Stomach (tissue), 19 donors: Measurements from ENCODE around the gene STARD8. TPM values are rescaled to one million over a fixed set of nuclear protein-coding genes. Genes with fewer than 3 reads are reported as not detected.
"Not testable (repeated sequence)": the region's sequence is repeated elsewhere in the genome, so short reads cannot be mapped to it uniquely, and the experiment has no call there.

Experiments used
- DNase-seq, 2 donors: peaks; one replicate each; pipeline versions ENCODE4 v3.0.0 to v3.0.0-alpha.2; 2013 to 2019
- H3K27ac ChIP-seq, 5 donors: fragments of 200-600 bp in 4 of 5; sonication (generic) in 4 of 5; one replicate each; pipeline ENCODE4 v1.5.1; 2013 to 2019; ENCODE audit warnings: mild to moderate bottlenecking in 1 of 5, moderate library complexity in 1 of 5
- H3K27me3 ChIP-seq, 3 donors: fragments of 200-600 bp; sonication (generic); one replicate each; pipeline ENCODE4 v1.5.1; 2017 to 2019; ENCODE audit warnings: mixed run types in 1 of 3
- H3K36me3 ChIP-seq, 4 donors: fragments of 200-600 bp; sonication (generic); 1 replicate in 3 of 4; 2 replicates in 1 of 4; pipeline ENCODE4 v1.5.1; 2016 to 2019
- H3K4me1 ChIP-seq, 4 donors: fragments of 200-600 bp; sonication (generic); one replicate each; pipeline ENCODE4 v1.5.1; 2016 to 2019
- H3K4me3 ChIP-seq, 4 donors: fragments of 200-600 bp; sonication (generic) in 3 of 4; one replicate each; pipeline ENCODE4 v1.5.1; 2016 to 2019; ENCODE audit warnings: mild to moderate bottlenecking in 1 of 4
- H3K9me3 ChIP-seq, 4 donors: fragments of 200-600 bp; sonication (generic); one replicate each; pipeline ENCODE4 v1.5.1; 2016 to 2019
- EP300 ChIP-seq: sonication (generic); formaldehyde crosslinking; IDR thresholded peaks from one replicate; pipeline ENCODE4 v1.6.1; 2017; ENCODE audit warnings: antibody characterized with exemption
- POLR2A ChIP-seq, 4 donors: fragments of 450-650 bp; IDR thresholded peaks; one replicate each; pipeline ENCODE4 v1.6.1; 2016; ENCODE audit warnings: antibody characterized with exemption in 4 of 4, control low read depth in 2 of 4, mild to moderate bottlenecking in 1 of 4, moderate library complexity in 1 of 4
- POLR2AphosphoS5 ChIP-seq, 3 donors: sonication (generic); formaldehyde crosslinking; IDR thresholded peaks; one replicate each; pipeline ENCODE4 v1.6.1; 2016; ENCODE audit warnings: antibody characterized with exemption in 3 of 3
- WGBS, 5 donors: extraction: QIAGEN DNeasy Blood & Tissue Kit in 3 of 5; methylation state at CpG; one replicate each; pipeline versions ENCODE4 v1.1.5 to v1.1.7; 2013 to 2018; 5-methylcytosine and 5-hydroxymethylcytosine counted together
- intact Hi-C: fragments of 100-400 bp; cut with DNase I; formaldehyde crosslinking; loops from one replicate; pipeline ENCODE4 v1.15.1; 2023; ENCODE audit warnings: low total_unique reads
- long read RNA-seq, 10 donors: transcript quantifications; one replicate each; lab custom pipeline, GENCODE V29; 2026
- polyA plus RNA-seq, 3 donors: library from polyadenylated mRNA; stranded (reverse); fragments of 200-250 nt; gene quantifications; one replicate each; pipeline ENCODE4 v1.2.3, GENCODE V29; 2013
- total RNA-seq, 5 donors: library from RNA; depleted of rRNA; stranded (reverse); fragments of >200 nt; gene quantifications; one replicate each; pipeline versions ENCODE4 v1.1.0 to v1.2.3, GENCODE V29; 2014 to 2016
- TF ChIP-seq, protein P1 (sequence below), 7 experiments: fragments of 450-650 bp in 4 of 7; fragments of 200-600 bp in 3 of 7; sonication (generic) in 3 of 7; IDR thresholded peaks; one replicate each; pipeline ENCODE4 v1.5.1; 2016 to 2019; ENCODE audit warnings: antibody characterized with exemption in 7 of 7, control low read depth in 2 of 7, mild to moderate bottlenecking in 1 of 7
- donor health status: healthy with polysubstance abuse.
- donor health status: Bipolar disorder and iron deficiency.
- donor health status: healthy.

The STARD8 gene, protein sequence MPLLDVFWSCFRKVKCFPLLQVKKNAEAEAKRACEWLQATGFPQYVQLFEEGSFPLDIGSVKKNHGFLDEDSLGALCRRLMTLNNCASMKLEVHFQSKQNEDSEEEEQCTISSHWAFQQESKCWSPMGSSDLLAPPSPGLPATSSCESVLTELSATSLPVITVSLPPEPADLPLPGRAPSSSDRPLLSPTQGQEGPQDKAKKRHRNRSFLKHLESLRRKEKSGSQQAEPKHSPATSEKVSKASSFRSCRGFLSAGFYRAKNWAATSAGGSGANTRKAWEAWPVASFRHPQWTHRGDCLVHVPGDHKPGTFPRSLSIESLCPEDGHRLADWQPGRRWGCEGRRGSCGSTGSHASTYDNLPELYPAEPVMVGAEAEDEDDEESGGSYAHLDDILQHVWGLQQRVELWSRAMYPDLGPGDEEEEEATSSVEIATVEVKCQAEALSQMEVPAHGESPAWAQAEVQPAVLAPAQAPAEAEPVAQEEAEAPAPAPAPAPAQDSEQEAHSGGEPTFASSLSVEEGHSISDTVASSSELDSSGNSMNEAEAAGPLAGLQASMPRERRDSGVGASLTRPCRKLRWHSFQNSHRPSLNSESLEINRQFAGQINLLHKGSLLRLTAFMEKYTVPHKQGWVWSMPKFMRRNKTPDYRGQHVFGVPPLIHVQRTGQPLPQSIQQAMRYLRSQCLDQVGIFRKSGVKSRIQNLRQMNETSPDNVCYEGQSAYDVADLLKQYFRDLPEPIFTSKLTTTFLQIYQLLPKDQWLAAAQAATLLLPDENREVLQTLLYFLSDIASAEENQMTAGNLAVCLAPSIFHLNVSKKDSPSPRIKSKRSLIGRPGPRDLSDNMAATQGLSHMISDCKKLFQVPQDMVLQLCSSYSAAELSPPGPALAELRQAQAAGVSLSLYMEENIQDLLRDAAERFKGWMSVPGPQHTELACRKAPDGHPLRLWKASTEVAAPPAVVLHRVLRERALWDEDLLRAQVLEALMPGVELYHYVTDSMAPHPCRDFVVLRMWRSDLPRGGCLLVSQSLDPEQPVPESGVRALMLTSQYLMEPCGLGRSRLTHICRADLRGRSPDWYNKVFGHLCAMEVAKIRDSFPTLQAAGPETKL
- total RNA-seq (1 to 10 TPM; 1.8 to 7.4 (median 4.9) TPM), polyA plus RNA-seq (1 to 10 TPM in 2 of 3 donors, under 1 TPM in 1; 0.93 to 2.3 (median 1.7) TPM)
- long read RNA-seq, donor 1, result 0 reads
- long read RNA-seq, donor 2, full-length matches to known transcripts, result 1 of 1 reads
- long read RNA-seq, donor 2, partial matches to known transcripts, result 0 of 1 reads
- long read RNA-seq, donor 2, other reads (novel, unspliced or antisense), result 0 of 1 reads
- long read RNA-seq, donor 3, result 0 reads
- long read RNA-seq, donor 4, result 0 reads
- long read RNA-seq, donor 5, result 0 reads
- long read RNA-seq, donor 6, result 0 reads
- long read RNA-seq, donor 7, result 0 reads
- long read RNA-seq, donor 8, result 0 reads
- long read RNA-seq, donor 9, result 0 reads
- long read RNA-seq, donor 10, result 0 reads

DNA sequence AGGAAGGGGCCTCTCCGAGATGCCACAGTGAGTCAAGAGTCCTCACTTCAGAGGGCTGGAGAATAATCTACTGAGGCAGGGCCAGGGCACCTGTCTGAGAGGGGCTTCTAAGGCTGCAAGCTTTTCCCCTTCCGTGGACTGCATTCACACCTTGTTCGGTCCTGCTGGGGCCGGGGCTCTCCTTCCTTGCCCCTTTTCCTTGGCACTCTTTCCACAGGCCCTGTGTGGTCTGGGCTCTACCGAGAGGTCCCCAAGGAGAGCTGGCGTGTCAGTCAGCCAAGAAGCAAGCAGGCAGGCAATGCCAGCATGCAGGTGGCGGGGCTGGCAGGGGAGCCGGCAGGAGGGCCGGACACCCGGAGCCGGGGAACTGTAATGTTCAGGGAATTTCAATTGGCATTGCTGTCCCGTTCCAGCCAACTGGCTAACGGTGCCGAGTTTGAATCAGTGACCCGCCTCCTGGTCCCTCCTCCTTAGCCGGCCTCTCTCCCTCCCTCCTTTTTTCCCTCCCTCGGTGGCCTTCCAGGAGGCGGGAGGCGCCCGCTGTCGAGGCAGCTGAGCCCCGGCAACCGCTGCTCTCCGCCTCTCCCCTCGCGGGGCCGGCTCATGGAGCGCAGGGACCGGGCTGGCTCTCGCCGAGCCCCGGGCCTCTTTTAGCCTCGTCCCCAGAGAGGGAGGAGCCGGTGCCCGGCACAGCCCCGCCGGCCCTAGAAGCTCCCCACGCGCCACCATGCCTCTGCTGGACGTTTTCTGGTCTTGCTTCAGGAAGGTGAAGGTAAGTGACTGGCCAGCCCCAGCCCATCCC lies at the start of gene STARD8:
Gene STARD8, plus strand, starts transcription at position 511 of the 802 bp plus-strand sequence. Its CDS starts 217 bp downstream, at position 728.
- Histone ChIP-seq H3K27ac (peak within 1 kb of the TSS in 2 of 5 donors; percentile 27 to 31), H3K27me3 (peaks cover 0 to 19% (median 6%) of the 10 kb centered on the region in 3 donors), H3K36me3 (no peaks in the 10 kb centered on the region), H3K4me3 (peak within 1 kb of the TSS; percentile 27 to 41 (median 36)), H3K4me1 (peaks cover 0 to 8% (median 7%) of the 10 kb centered on the region in 4 donors), H3K9me3 (no peaks in the 10 kb centered on the region)
- no peak for TF ChIP-seq POLR2AphosphoS5 (IDR thresholded peaks at IDR 0.05)
- no peak for TF ChIP-seq EP300
- TF ChIP-seq POLR2A (IDR thresholded peaks at IDR 0.05), result no peak
- TF ChIP-seq, protein P1, sequence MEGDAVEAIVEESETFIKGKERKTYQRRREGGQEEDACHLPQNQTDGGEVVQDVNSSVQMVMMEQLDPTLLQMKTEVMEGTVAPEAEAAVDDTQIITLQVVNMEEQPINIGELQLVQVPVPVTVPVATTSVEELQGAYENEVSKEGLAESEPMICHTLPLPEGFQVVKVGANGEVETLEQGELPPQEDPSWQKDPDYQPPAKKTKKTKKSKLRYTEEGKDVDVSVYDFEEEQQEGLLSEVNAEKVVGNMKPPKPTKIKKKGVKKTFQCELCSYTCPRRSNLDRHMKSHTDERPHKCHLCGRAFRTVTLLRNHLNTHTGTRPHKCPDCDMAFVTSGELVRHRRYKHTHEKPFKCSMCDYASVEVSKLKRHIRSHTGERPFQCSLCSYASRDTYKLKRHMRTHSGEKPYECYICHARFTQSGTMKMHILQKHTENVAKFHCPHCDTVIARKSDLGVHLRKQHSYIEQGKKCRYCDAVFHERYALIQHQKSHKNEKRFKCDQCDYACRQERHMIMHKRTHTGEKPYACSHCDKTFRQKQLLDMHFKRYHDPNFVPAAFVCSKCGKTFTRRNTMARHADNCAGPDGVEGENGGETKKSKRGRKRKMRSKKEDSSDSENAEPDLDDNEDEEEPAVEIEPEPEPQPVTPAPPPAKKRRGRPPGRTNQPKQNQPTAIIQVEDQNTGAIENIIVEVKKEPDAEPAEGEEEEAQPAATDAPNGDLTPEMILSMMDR (IDR thresholded peaks at IDR 0.05), result no peak
- DNase-seq, result peak; percentile 40 to 68
- intact Hi-C loops, result no loop called here
- WGBS, 5 donors, result 6 to 33% (median 14%) methylated on average over 19 to 38 of the region's 40 CpGs

DNA sequence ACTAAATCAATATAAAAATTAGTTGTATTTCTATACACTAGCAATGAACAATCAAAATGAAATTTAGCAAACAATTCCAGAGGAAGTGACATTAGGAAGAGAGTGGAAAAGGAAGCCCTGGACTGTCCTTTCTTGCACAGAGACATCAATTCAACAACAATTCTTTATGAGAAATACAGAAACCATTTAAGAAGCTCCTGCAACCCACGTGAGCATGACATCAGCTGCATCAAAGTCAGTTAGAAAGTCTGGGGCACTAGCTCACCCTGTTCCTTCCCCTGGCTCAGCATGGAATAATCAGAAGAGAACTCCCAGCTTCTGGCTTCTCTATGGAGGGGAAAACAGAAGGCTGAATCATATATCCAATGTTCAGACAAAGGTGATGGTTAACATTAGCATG lies 48.6 kb upstream of the STARD8 start:
- no peak for TF ChIP-seq EP300
- TF ChIP-seq POLR2A (IDR thresholded peaks at IDR 0.05), result no peak
- TF ChIP-seq, protein P1 (IDR thresholded peaks at IDR 0.05), result no peak
- no peak for TF ChIP-seq POLR2AphosphoS5 (IDR thresholded peaks at IDR 0.05)
- H3K27ac ChIP-seq, result no peak overlapping the region
- 22 to 40% (median 32%) methylated on average over 1 of the region's 1 CpG for WGBS, 5 donors
- H3K4me1 ChIP-seq, result no peaks in the 10 kb centered on the region
- H3K9me3 ChIP-seq, result peaks cover 0 to 74% (median 34%) of the 10 kb centered on the region in 4 donors
- H3K36me3 ChIP-seq, result no peaks in the 10 kb centered on the region
- DNase-seq, result no peak
- H3K27me3 ChIP-seq, result no peaks in the 10 kb centered on the region
- intact Hi-C loops, result no loop called here
- no peak overlapping the region for H3K4me3 ChIP-seq

DNA sequence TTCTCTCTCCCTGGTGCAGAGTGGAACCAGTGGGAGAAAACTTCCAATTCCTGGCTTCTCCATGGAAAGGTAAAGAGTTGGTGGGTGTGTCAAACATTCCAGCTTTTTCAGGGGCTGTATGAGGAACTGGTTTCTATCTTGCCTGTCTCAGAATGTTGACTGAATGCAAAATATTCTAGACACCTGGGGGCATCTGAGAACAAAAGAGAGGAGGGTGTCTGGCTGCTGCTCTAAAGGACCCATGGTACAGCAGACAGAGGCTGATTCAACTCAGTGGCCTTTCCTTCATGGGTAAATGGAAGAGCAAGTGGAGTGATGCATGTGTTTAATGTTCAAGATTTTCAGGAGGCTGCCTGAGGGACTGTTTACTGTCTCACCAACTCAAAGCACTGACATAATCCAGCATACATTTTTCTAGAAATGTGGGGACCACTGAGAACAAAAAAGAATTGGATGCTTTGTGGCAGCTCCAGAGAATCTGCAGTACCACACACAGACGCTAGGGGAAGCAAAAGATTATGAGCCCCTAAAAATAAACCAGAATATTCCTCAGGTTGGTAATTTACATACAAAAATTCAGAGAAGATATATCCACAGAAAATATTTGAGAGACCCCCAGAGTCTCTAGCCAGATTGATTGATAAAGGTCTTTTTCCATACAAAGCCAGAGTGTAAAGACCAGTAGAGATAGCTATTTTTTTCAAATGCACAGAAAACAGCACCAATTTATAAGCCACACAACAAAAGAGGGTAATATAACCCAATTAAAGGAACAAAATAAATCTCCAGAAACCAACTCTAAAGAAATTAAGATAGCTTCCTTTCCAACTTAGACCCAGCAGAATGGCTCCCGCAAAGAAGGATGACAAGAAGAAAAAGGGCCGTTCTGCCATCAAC lies 48.0 kb upstream of the STARD8 start:
- H3K4me3 ChIP-seq, result no peak overlapping the region
- H3K4me1 ChIP-seq, result no peaks in the 10 kb centered on the region
- TF ChIP-seq, protein P1 (IDR thresholded peaks at IDR 0.05), result peak in 4 of 7 experiments; percentile 11 to 57 (median 46)
- TF ChIP-seq POLR2A (IDR thresholded peaks at IDR 0.05), result no peak
- no peak for TF ChIP-seq POLR2AphosphoS5 (IDR thresholded peaks at IDR 0.05)
- peaks cover 0 to 68% (median 33%) of the 10 kb centered on the region in 4 donors for H3K9me3 ChIP-seq
- DNase-seq, result no peak
- no peaks in the 10 kb centered on the region for H3K27me3 ChIP-seq
- 0 to 69% (median 65%) methylated on average over 1 to 3 of the region's 3 CpGs for WGBS, 5 donors
- H3K27ac ChIP-seq, result no peak overlapping the region
- no peaks in the 10 kb centered on the region for H3K36me3 ChIP-seq
- intact Hi-C loops, result no loop called here

DNA sequence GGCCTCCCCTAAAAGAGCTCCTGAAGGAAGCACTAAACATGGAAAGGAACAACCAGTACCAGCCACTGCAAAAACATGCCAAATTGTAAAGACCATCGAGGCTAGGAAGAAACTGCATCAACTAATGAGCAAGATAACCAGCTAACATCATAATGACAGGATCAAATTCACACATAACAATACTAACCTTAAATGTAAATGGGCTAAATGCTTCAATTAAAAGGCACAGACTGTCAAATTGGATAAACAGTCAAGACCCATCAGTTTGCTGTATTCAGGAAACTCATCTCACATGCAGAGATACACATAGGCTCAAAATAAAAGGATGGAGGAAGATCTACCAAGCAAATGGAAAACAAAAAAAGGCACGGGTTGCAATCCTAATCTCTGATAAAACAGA lies 43.2 kb upstream of the STARD8 start:
- DNase-seq, H3K4me3 ChIP-seq, H3K27ac ChIP-seq, H3K4me1 ChIP-seq, H3K27me3 ChIP-seq, H3K36me3 ChIP-seq, intact Hi-C loops: not testable (repeated sequence)
- H3K9me3 ChIP-seq, result peaks cover 0 to 60% (median 26%) of the 10 kb centered on the region in 4 donors
- 64 to 79% (median 69%) methylated on average over 1 to 2 of the region's 2 CpGs for WGBS, 5 donors

DNA sequence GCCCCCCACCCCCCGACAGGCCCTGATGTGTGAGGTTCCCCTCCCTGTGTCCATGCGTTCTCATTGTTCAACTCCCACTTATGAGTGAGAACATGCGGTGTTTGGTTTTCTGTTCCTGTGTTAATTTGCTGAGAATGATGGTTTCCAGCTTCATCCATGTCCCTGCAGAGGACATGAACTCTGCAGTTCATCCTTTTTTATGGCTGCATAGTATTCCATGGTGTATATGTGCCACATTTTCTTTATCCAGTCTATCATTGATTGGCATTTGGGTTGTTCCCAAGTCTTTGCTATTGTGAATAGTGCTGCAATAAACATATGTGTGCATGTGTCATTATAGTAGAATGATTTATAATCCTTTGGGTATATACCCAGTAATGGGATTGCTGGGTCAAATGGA lies 32.7 kb upstream of the STARD8 start:
- 79 to 100% (median 86%) methylated on average over 3 of the region's 3 CpGs for WGBS, 5 donors
- DNase-seq, H3K36me3 ChIP-seq, H3K4me1 ChIP-seq, H3K9me3 ChIP-seq, H3K4me3 ChIP-seq, H3K27ac ChIP-seq, H3K27me3 ChIP-seq, intact Hi-C loops: not testable (repeated sequence)
